DND-41 (cell line): ENCODE measurements around the gene GPR32.

Source experiments
- ATAC-seq: fragments of 200-7000 bp; cut with Tn5 transposase; 3 replicates; pipeline ENCODE4 v1.9.1; 2021; ENCODE audit warnings: low read depth; ENCODE audit not compliant: insufficient read depth
- DNase-seq: peaks from one replicate; pipeline ENCODE4 v3.0.0-alpha.2; 2020
- H2AFZ ChIP-seq: 2 replicates; pipeline ENCODE4 v1.6.0; 2012; ENCODE audit warnings: low read depth, low read length
- H3K27ac ChIP-seq: 2 replicates; pipeline ENCODE4 v1.5.1; 2012; ENCODE audit warnings: low read length, inconsistent platforms
- H3K27me3 ChIP-seq: fragments of 200-600 bp; sonication (generic); 2 replicates; pipeline ENCODE4 v1.6.0; 2012; ENCODE audit warnings: low read length, mild to moderate bottlenecking, inconsistent platforms; ENCODE audit not compliant: insufficient read depth, poor library complexity
- H3K36me3 ChIP-seq: 2 replicates; pipeline ENCODE4 v1.5.1; 2012; ENCODE audit warnings: low read length, inconsistent platforms; ENCODE audit not compliant: insufficient read depth
- H3K4me1 ChIP-seq: 2 replicates; pipeline ENCODE4 v1.5.1; 2012; ENCODE audit warnings: mild to moderate bottlenecking, low read length; ENCODE audit not compliant: insufficient read depth
- H3K4me2 ChIP-seq: 2 replicates; pipeline ENCODE4 v1.6.0; 2012; ENCODE audit warnings: mild to moderate bottlenecking, moderate library complexity, low read length, inconsistent platforms; ENCODE audit not compliant: insufficient read depth
- H3K4me3 ChIP-seq, 2 experiments: fragments of 200-600 bp in 1 of 2; shearing (Covaris generic) in 1 of 2; 2 replicates each; pipeline ENCODE4 v1.5.1; 2012 to 2016; ENCODE audit warnings: inconsistent platforms in 2 of 2, low read length in 2 of 2, mild to moderate bottlenecking in 2 of 2, low read depth in 1 of 2, moderate library complexity in 1 of 2
- H3K79me2 ChIP-seq: 2 replicates; pipeline ENCODE4 v1.6.0; 2012; ENCODE audit warnings: low read length, inconsistent platforms; ENCODE audit not compliant: insufficient read depth
- H3K9ac ChIP-seq: 2 replicates; pipeline ENCODE4 v1.6.0; 2012; ENCODE audit warnings: low read depth, mild to moderate bottlenecking, inconsistent platforms, low read length, moderate library complexity
- H3K9me3 ChIP-seq: 2 replicates; pipeline ENCODE4 v1.5.1; 2012; ENCODE audit warnings: low read length, moderate library complexity, mild to moderate bottlenecking, inconsistent platforms; ENCODE audit not compliant: insufficient read depth, severe bottlenecking
- H4K20me1 ChIP-seq: 2 replicates; pipeline ENCODE4 v1.6.0; 2012; ENCODE audit warnings: low read length; ENCODE audit not compliant: insufficient read depth
- EZH2 ChIP-seq: IDR thresholded peaks from 3 replicates; pipeline ENCODE4 v1.6.1; 2012; ENCODE audit warnings: borderline replicate concordance, low read depth, mild to moderate bottlenecking, moderate library complexity, low read length, inconsistent platforms; ENCODE audit not compliant: severe bottlenecking
- TF ChIP-seq, protein P1 (sequence below): IDR thresholded peaks from 2 replicates; pipeline ENCODE4 v1.5.1; 2012; ENCODE audit warnings: borderline replicate concordance, low read length, moderate library complexity, mild to moderate bottlenecking; ENCODE audit not compliant: poor library complexity, severe bottlenecking; ENCODE audit errors: extremely low read depth

The GPR32 gene

DNA sequence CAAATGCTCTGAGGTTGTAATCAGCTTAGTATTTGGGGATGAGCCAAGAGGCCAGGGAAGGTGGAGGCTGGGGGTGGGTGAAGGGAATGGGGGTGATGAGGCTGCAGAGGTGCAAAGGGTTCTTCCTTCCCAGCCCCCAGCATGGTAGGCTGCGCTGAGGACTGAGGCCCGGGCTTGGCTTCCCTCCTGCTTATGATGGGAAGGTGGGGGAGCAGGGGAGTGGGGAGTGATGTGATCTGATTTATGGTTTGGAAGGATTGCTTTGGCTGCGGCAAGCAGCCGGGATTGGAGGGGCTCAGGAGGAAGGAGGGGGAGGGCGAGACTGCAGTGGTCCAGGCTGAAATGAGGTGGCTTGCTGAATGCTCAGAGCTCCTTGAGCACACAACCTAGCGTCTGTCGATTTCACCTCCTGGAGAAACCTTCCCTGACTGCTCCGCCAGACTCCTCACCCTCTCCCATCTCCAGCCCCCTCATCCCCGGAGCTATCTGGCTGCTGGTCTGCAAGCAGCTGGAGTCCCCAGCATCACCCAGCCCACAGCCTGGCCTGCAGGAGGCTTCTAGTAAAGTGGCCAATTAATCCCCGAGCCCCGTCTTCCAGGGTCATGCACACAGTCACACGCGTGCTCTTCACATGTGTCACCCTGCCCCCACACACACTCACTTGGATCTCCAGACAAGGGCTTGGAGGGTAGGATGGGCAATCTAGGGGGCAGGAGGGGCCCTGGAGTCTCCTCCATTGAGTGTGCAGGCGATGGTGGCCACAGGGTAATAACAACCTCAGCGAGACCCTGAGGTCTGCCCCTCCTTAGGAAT, 47.9 kb upstream of the GPR32 start:
- Histone ChIP-seq H3K9ac (no peak overlapping the region), H3K36me3 (no peaks in the 10 kb centered on the region), H3K27me3 (peaks cover 57% of the 10 kb centered on the region), H3K4me2 (no peak overlapping the region), H2AFZ (no peak overlapping the region), H3K4me1 (peaks cover 32% of the 10 kb centered on the region), H3K27ac (no peak overlapping the region), H3K79me2 (peaks cover 14% of the 10 kb centered on the region), H3K4me3 (no peak overlapping the region), H3K9me3 (no peaks in the 10 kb centered on the region), H4K20me1 (peaks cover 36% of the 10 kb centered on the region)
- no peak for DNase-seq
- no peak for TF ChIP-seq EZH2
- TF ChIP-seq, protein P1, sequence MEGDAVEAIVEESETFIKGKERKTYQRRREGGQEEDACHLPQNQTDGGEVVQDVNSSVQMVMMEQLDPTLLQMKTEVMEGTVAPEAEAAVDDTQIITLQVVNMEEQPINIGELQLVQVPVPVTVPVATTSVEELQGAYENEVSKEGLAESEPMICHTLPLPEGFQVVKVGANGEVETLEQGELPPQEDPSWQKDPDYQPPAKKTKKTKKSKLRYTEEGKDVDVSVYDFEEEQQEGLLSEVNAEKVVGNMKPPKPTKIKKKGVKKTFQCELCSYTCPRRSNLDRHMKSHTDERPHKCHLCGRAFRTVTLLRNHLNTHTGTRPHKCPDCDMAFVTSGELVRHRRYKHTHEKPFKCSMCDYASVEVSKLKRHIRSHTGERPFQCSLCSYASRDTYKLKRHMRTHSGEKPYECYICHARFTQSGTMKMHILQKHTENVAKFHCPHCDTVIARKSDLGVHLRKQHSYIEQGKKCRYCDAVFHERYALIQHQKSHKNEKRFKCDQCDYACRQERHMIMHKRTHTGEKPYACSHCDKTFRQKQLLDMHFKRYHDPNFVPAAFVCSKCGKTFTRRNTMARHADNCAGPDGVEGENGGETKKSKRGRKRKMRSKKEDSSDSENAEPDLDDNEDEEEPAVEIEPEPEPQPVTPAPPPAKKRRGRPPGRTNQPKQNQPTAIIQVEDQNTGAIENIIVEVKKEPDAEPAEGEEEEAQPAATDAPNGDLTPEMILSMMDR = no peak
- no peak for ATAC-seq

DNA sequence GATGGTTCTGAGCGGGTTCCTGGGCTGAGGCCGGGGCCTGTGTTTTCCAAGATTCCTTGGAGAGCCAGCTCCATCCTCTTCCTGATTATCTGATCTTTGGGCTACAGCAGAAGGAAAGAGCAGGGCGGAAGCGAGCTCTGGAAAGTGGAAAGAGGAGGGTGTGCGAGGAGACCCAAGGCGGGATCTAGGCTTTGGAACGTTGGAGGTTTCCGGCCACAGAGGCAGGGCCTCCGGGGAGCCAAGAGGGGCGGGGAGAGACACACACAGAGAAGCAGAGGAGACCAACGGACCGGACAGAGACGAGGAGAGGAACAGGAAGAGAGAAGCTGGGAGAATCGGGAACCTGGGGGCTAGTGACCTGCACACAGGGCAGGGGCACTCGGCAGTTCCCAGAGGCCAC, 47.2 kb upstream of the GPR32 start, which contains the start of gene CLEC11A:
Gene CLEC11A, plus strand, starts transcription at position 296 of the 400 bp plus-strand sequence. CDS start 162 bp downstream, outside the sequence.
- Histone ChIP-seq H3K4me2 (peak within 1 kb of the TSS; percentile 94), H3K4me3 (peak within 1 kb of the TSS in 1 of 2 experiments; percentile 71; a peak in 3 of 4 replicates), H4K20me1 (peaks cover 37% of the 10 kb centered on the region), H3K27me3 (peaks cover 51% of the 10 kb centered on the region), H3K36me3 (no peaks in the 10 kb centered on the region), H3K4me1 (peaks cover 32% of the 10 kb centered on the region), H3K79me2 (peaks cover 14% of the 10 kb centered on the region), H3K9ac (peak within 1 kb of the TSS; percentile 56), H3K27ac (peak within 1 kb of the TSS; percentile 50; the same call in 1 of the 2 replicates), H2AFZ (peak within 1 kb of the TSS; percentile 88), H3K9me3 (no peaks in the 10 kb centered on the region)
- ATAC-seq (no peak), DNase-seq (peak; percentile 47)
- TF ChIP-seq, protein P1 = no peak
- TF ChIP-seq EZH2 = no peak

DNA sequence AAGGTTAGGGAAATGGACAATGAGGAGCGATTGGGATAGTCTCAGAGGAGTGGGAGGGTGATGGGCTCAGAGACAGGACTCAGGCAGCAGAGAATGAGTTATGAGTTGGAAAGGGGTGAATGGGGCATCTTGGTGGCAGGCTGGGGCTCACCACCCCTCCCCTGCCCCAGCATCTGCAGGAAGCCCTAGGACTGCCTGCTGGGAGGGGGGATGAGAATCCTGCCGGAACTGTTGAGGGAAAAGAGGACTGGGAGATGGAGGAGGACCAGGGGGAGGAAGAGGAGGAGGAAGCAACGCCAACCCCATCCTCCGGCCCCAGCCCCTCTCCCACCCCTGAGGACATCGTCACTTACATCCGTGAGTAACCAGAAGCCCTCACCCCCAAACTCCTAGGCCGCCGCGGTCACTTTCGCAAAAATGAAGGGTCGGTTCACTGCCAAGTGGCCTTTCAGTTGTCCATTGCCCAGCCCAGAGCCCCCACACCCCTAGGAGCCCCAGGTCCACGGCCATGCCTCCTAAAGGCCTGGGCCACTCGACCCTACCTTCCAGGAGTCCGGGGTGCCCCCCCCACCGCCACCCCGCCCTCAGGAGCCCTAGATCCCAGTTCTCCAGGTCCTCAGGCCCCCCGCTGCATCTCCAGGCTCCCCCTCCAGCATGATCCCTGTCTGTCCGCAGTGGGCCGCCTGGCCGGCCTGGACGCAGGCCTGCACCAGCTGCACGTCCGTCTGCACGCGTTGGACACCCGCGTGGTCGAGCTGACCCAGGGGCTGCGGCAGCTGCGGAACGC, 46.3 kb upstream of the GPR32 start:
- peak; percentile 72 for TF ChIP-seq EZH2
- TF ChIP-seq, protein P1 = no peak
- Histone ChIP-seq H3K27me3 (peaks cover 42% of the 10 kb centered on the region), H3K36me3 (no peaks in the 10 kb centered on the region), H3K79me2 (peaks cover 14% of the 10 kb centered on the region), H3K4me3 (peak overlapping the region; percentile 17 to 71; a peak in 3 of 4 replicates), H3K9ac (peak overlapping the region; percentile 56), H3K4me1 (peaks cover 27% of the 10 kb centered on the region), H4K20me1 (peaks cover 38% of the 10 kb centered on the region), H2AFZ (peak overlapping the region; percentile 88), H3K4me2 (peak overlapping the region; percentile 94), H3K9me3 (no peaks in the 10 kb centered on the region), H3K27ac (peak overlapping the region; percentile 50)
- ATAC-seq (no peak), DNase-seq (no peak)
